Sigmoid colon (tissue), 4 donors: Measurements from ENCODE around the gene CIITA.

ENCODE experiments used
- CTCF ChIP-seq, 4 experiments: fragments of 450-650 bp in 3 of 4; fragments of 200-600 bp in 1 of 4; IDR thresholded peaks; one replicate each; pipeline ENCODE4 v1.5.1; 2016 to 2019; ENCODE audit warnings: antibody characterized with exemption in 4 of 4, mild to moderate bottlenecking in 3 of 4, moderate library complexity in 2 of 4
- POLR2A ChIP-seq, 2 donors: fragments of 450-650 bp; IDR thresholded peaks; one replicate each; pipeline ENCODE4 v1.6.1; 2016; ENCODE audit warnings: antibody characterized with exemption in 2 of 2, mild to moderate bottlenecking in 2 of 2, moderate library complexity in 2 of 2
- POLR2AphosphoS5 ChIP-seq, 4 donors: sonication (generic); formaldehyde crosslinking; IDR thresholded peaks; one replicate each; pipeline ENCODE4 v1.6.1; 2017; ENCODE audit warnings: antibody characterized with exemption in 4 of 4

- TF ChIP-seq POLR2A (IDR thresholded peaks at IDR 0.05): no peak
- no peak for TF ChIP-seq CTCF (IDR thresholded peaks at IDR 0.05)
- no peak for TF ChIP-seq POLR2AphosphoS5 (IDR thresholded peaks at IDR 0.05)
Measured at GRCh38 chr16:10945065-10945787, 68.2 kb downstream of the CIITA start.
